Neural progenitor cell (in vitro differentiated cells): ENCODE measurements around the gene L3MBTL1. TPM values are rescaled to one million over a fixed set of nuclear protein-coding genes. Genes with fewer than 3 reads are reported as not detected.

ENCODE experiments used
- DNase-seq: peaks from one replicate; pipeline ENCODE4 v3.0.0-alpha.2; 2016; ENCODE audit warnings: low spot score
- H2AFZ ChIP-seq: fragments of 200-600 bp; sonication (generic); replicated peaks from 2 replicates; pipeline ENCODE4 v1.6.1; 2016; ENCODE audit warnings: antibody characterized with exemption
- H3F3A ChIP-seq: fragments of 200-600 bp; sonication (generic); 2 replicates; pipeline ENCODE4 v1.6.1; 2016; ENCODE audit warnings: antibody characterized with exemption, low read depth
- H3K27ac ChIP-seq: fragments of 200-600 bp; sonication (generic); 2 replicates; pipeline ENCODE4 v1.5.1; 2016; ENCODE audit warnings: mild to moderate bottlenecking
- H3K27me3 ChIP-seq: fragments of 200-600 bp; sonication (generic); 2 replicates; pipeline ENCODE4 v1.6.1; 2016; ENCODE audit warnings: mild to moderate bottlenecking, moderate library complexity
- H3K36me3 ChIP-seq: fragments of 200-600 bp; sonication (generic); 2 replicates; pipeline ENCODE4 v1.5.1; 2016
- H3K4me1 ChIP-seq: fragments of 200-600 bp; sonication (generic); 2 replicates; pipeline ENCODE4 v1.6.1; 2016; ENCODE audit warnings: mixed run types
- H3K4me2 ChIP-seq: fragments of 200-600 bp; sonication (generic); 2 replicates; pipeline ENCODE4 v1.6.1; 2016
- H3K4me3 ChIP-seq: fragments of 200-600 bp; sonication (generic); 2 replicates; pipeline ENCODE4 v1.5.1; 2016
- H3K79me2 ChIP-seq: fragments of 200-600 bp; sonication (generic); 2 replicates; pipeline ENCODE4 v1.6.1; 2016; ENCODE audit warnings: low read depth
- H3K9ac ChIP-seq: fragments of 200-600 bp; sonication (generic); 2 replicates; pipeline ENCODE4 v1.6.1; 2016
- H3K9me3 ChIP-seq: fragments of 200-600 bp; sonication (generic); 2 replicates; pipeline ENCODE4 v1.5.1; 2016; ENCODE audit warnings: low read depth
- H4K20me1 ChIP-seq: fragments of 200-600 bp; sonication (generic); 2 replicates; pipeline ENCODE4 v1.6.1; 2016; ENCODE audit warnings: low read depth
- H3K27ac Mint-ChIP-seq: 3 replicates; pipeline ENCODE4 v1.8.0; 2021; ENCODE audit warnings: mixed read lengths
- H3K27me3 Mint-ChIP-seq: 2 replicates; pipeline ENCODE4 v1.8.0; 2022; ENCODE audit warnings: low read depth, mild to moderate bottlenecking, inconsistent platforms, moderate library complexity, mixed read lengths; ENCODE audit not compliant: insufficient read depth
- H3K36me3 Mint-ChIP-seq: 3 replicates; pipeline ENCODE4 v1.8.0; 2021; ENCODE audit warnings: mixed read lengths
- H3K4me1 Mint-ChIP-seq: 3 replicates; pipeline ENCODE4 v1.8.0; 2021; ENCODE audit warnings: mixed read lengths
- H3K4me3 Mint-ChIP-seq: 3 replicates; pipeline ENCODE4 v1.8.0; 2021; ENCODE audit warnings: mild to moderate bottlenecking, moderate library complexity, mixed read lengths
- H3K9me3 Mint-ChIP-seq: 3 replicates; pipeline ENCODE4 v1.8.0; 2020; ENCODE audit warnings: mixed read lengths
- EZH2 ChIP-seq: fragments of 200-600 bp; sonication (generic); IDR thresholded peaks from 2 replicates; pipeline ENCODE4 v1.6.1; 2017; ENCODE audit warnings: antibody characterized with exemption, mild to moderate bottlenecking, moderate library complexity
- EZH2phosphoT487 ChIP-seq: fragments of 200-600 bp; sonication (generic); IDR thresholded peaks from 2 replicates; pipeline ENCODE4 v1.6.1; 2017; ENCODE audit warnings: antibody characterized with exemption
- total RNA-seq: library from RNA; depleted of rRNA; stranded (reverse); fragments of >200 nt; gene quantifications from 2 replicates; pipeline ENCODE4 v1.2.3, GENCODE V29; 2015; ENCODE audit warnings: low replicate concordance
- TF ChIP-seq, protein P1 (sequence below): fragments of 200-600 bp; sonication (generic); IDR thresholded peaks from 2 replicates; pipeline ENCODE4 v1.5.1; 2017; ENCODE audit warnings: antibody characterized with exemption, mild to moderate bottlenecking

L3MBTL1 gene
- total RNA-seq, 1 donor from 2014 or later = 27.6 TPM

GRCh38 chr20:43558412-43559146 is 51.1 kb downstream of the L3MBTL1 start, which contains the start of gene SGK2:
SGK2 (plus strand) TSS chr20:43559027; CDS start chr20:43566496, 7,469 bp downstream.
- Histone ChIP-seq H3K79me2 (no peaks in the 10 kb centered on the region), H3K4me1 (no peaks in the 10 kb centered on the region), H3K27me3 (no peaks in the 10 kb centered on the region), H3K9ac (no peak within 1 kb of the TSS), H3K9me3 (no peaks in the 10 kb centered on the region), H3K4me2 (no peak within 1 kb of the TSS), H4K20me1 (no peaks in the 10 kb centered on the region), H2AFZ (no peak within 1 kb of the TSS), H3K4me3 (no peak within 1 kb of the TSS), H3K36me3 (no peaks in the 10 kb centered on the region), H3K27ac (no peak within 1 kb of the TSS), H3F3A (no peaks in the 10 kb centered on the region)
- Mint-ChIP-seq H3K36me3 (no peaks in the 10 kb centered on the region), H3K27me3 (peaks cover 4% of the 10 kb centered on the region), H3K4me3 (no peak within 1 kb of the TSS), H3K4me1 (peaks cover 13% of the 10 kb centered on the region), H3K27ac (peak within 1 kb of the TSS; percentile 10), H3K9me3 (no peaks in the 10 kb centered on the region)
- DNase-seq = no peak
- no peak for TF ChIP-seq EZH2
- no peak for TF ChIP-seq EZH2phosphoT487
- TF ChIP-seq, protein P1, sequence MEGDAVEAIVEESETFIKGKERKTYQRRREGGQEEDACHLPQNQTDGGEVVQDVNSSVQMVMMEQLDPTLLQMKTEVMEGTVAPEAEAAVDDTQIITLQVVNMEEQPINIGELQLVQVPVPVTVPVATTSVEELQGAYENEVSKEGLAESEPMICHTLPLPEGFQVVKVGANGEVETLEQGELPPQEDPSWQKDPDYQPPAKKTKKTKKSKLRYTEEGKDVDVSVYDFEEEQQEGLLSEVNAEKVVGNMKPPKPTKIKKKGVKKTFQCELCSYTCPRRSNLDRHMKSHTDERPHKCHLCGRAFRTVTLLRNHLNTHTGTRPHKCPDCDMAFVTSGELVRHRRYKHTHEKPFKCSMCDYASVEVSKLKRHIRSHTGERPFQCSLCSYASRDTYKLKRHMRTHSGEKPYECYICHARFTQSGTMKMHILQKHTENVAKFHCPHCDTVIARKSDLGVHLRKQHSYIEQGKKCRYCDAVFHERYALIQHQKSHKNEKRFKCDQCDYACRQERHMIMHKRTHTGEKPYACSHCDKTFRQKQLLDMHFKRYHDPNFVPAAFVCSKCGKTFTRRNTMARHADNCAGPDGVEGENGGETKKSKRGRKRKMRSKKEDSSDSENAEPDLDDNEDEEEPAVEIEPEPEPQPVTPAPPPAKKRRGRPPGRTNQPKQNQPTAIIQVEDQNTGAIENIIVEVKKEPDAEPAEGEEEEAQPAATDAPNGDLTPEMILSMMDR = no peak

DNA sequence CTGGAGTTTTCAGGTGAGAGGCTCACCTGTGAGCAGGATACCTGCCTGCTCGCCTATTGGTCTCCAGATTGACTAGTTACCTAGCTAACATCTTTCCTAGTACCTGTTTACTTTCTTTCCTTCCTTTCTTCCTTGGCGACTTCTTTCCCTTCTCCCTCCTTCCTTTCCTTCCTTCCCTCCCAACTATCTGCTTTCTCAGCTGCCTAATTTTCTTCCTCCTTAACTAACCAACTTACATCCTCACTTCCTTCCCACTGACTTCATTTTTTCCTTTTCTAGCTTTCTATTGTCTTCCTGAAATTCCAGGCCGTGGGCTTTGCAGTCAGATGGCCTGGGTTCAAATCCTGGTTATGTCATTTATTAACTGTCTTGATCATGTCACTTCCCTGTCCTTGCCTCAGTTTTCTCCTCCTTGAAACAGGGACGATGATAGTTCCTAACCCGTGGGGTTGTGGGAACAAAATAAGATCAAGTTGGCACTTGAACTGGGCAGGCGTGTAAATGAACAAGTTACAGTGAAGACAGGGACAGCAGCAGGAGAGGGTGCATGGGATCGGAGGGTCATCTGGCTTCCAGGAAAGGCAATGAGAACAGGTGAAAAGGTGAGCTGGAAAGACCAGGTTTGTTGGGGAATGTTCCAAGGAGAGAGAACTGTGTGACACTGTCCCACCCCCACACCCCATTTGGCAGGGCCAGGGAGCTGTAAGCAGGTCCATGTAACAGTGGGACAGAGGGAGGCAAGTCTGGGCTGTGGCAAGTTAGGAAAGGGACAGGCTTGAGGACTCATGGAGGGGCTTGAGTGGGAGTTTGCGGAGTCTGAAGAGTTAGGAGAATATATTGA is 51.9 kb downstream of the L3MBTL1 start:
- Mint-ChIP-seq H3K36me3 (no peaks in the 10 kb centered on the region), H3K27ac (peak overlapping the region; percentile 10), H3K4me3 (no peak overlapping the region), H3K27me3 (peaks cover 4% of the 10 kb centered on the region), H3K4me1 (peaks cover 13% of the 10 kb centered on the region), H3K9me3 (no peaks in the 10 kb centered on the region)
- H3K4me1 ChIP-seq = no peaks in the 10 kb centered on the region
- TF ChIP-seq, protein P1 = no peak
- TF ChIP-seq EZH2phosphoT487 (no peak), EZH2 (no peak)
- no peak overlapping the region for H3K27ac ChIP-seq
- DNase-seq = no peak
- H4K20me1 ChIP-seq = no peaks in the 10 kb centered on the region
- H3K4me2 ChIP-seq = no peak overlapping the region
- H3K9ac ChIP-seq = no peak overlapping the region
- H3F3A ChIP-seq = no peaks in the 10 kb centered on the region
- no peaks in the 10 kb centered on the region for H3K9me3 ChIP-seq
- H3K4me3 ChIP-seq = no peak overlapping the region
- no peak overlapping the region for H2AFZ ChIP-seq
- H3K27me3 ChIP-seq = no peaks in the 10 kb centered on the region
- no peaks in the 10 kb centered on the region for H3K36me3 ChIP-seq
- H3K79me2 ChIP-seq = no peaks in the 10 kb centered on the region

DNA sequence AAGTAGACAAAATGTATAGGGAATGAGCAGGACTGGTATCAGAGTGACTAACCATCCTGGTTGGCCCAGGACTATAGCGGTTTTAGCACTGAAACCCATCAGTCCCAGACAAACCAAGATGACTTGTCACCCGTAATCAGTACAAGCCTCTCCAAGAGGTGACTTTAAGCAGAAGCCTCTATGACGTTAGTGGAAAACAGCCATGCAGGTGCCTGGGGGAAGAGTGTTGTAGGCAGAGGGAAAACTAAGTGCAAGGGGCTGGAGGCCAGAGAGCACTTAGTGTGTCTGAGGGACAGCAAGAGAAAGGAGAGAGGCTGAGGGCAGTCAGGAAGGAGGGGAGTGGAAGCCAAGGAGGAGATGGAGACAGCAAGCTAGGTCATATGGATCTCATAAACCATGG is 53.5 kb downstream of the L3MBTL1 start:
- Mint-ChIP-seq H3K27me3 (peaks cover 4% of the 10 kb centered on the region), H3K4me3 (no peak overlapping the region), H3K4me1 (peaks cover 13% of the 10 kb centered on the region), H3K36me3 (no peaks in the 10 kb centered on the region), H3K27ac (no peak overlapping the region), H3K9me3 (no peaks in the 10 kb centered on the region)
- Histone ChIP-seq H3K9ac (no peak overlapping the region), H4K20me1 (no peaks in the 10 kb centered on the region), H3K79me2 (no peaks in the 10 kb centered on the region), H3K4me3 (no peak overlapping the region), H3K27ac (no peak overlapping the region), H3F3A (no peaks in the 10 kb centered on the region), H3K4me1 (no peaks in the 10 kb centered on the region), H3K36me3 (no peaks in the 10 kb centered on the region), H3K4me2 (no peak overlapping the region), H3K9me3 (no peaks in the 10 kb centered on the region), H3K27me3 (no peaks in the 10 kb centered on the region), H2AFZ (no peak overlapping the region)
- DNase-seq = no peak
- no peak for TF ChIP-seq EZH2
- TF ChIP-seq EZH2phosphoT487 = no peak
- TF ChIP-seq, protein P1 = no peak
